ENCODE measurements around the gene ADAM8.

The ADAM8 gene

GRCh38 chr10:133308421-133309099, 31.9 kb upstream of the ADAM8 start, which contains the start of the genes TUBGCP2 and ZNF511:
Gene TUBGCP2, minus strand, starts transcription at chr10:133308872. Its CDS starts 5,931 bp downstream, at chr10:133302941.
Gene ZNF511, plus strand, starts transcription at chr10:133308914. Its CDS starts 30 bp downstream, at chr10:133308944.
- peak; percentile 84 for DNase-seq (ENCODE audit: low read depth)

- DNase-seq (ENCODE audit: low read depth) = peak; percentile 45
Measured at GRCh38 chr10:133307776-133308420, 31.2 kb upstream of the ADAM8 start.

DNA sequence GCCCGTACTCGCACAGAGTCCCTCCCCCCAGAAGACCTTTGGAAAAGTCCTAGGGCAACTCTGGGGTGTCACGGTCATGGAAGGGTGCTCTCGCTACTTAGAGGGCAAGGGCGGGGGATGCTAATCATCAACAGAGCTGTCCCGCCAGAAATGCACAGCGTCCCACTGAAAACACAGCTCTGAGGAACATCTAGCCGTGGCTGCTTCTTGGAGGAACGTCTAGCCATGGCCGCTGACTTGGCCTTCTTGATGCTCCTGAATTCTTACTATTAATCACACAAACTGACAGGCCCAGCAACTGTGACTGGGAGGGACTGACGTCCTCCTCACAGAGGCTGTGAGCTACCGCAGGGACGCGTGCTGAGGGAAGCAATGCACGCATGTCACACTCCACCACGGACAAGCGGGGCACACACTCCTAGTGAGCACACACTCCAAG, 30.3 kb upstream of the ADAM8 start:
- no peak for DNase-seq (ENCODE audit: low read depth)

DNA sequence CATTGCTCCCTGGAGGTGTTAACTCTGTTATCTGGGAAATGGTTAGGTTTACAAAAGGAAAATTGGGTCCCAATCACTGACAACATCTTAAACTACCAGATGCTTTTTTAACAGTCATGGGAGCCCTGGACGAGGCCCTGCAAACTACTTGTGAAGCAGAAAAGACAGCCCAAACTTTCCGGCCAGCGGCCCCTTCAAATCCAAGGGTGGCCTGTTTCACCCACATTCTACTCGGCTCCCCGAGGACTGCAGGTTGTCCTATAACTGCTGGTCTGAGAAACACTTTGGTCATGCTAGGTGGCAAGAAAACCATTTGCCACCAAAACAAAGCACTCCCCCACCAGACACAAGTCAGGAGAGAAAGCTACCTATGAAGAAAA, 29.4 kb upstream of the ADAM8 start:
- DNase-seq (ENCODE audit: low read depth) = no peak

GRCh38 chr10:133303206-133303605, 26.5 kb upstream of the ADAM8 start:
- no peak for DNase-seq (ENCODE audit: low read depth)

DNA sequence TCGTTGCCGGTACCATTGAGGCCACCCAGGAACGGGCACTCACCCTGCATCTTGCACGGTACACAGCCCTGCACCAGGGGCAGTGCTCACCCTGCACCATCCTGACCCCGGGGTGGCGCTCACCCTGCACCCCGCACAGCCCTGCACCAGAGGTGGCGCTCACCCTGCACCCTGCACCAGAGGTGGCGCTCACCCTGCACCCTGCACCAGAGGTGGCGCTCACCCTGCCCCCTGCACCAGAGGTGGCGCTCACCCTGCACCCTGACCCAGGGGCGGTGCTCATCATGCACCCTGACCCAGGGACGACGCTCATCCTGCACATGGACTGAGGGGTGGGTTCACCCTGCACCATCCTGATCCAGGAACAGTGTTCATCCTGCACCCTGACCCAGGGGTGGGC, 25.6 kb upstream of the ADAM8 start:
- DNase-seq (ENCODE audit: low read depth) = no peak

DNA sequence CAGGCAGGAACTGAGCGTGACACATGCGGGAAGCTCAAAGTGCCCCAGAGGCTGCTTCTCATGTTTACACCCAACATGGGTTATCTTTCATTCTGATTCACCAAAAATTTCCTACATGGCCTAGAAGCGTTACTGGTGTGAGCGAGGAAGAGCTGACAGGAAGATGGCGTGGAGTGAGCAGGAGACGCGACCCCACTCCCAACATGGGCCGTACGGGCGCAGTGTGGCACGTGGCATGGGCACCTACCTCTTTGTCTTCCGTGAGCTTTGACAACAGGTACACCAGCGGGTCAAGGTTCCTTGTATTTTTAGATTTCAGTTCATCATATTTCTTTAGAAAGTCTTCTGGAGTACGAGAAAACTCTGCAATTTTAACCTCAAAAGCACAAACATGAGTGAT, 23.1 kb upstream of the ADAM8 start:
- DNase-seq (ENCODE audit: low read depth) = no peak

DNA sequence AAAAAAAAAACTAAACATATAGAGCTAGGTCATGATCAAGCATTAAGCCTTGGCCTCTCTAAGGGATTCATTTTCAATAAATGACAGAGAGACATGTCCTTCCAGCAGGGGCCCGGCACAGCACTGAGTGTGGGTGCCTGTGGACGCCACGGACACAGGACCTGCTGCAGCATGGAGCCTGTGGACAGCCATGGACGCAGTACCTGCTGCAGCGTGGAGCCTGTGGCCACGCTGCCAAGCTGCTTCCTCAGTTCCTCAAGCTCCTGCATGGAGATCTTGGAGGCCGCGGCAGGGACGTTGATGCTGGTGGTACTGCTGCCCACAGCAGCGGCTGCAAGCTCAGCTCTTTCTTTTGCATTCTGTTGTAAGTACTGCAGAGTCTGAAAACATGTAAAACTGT, 22.6 kb upstream of the ADAM8 start:
- no peak for DNase-seq (ENCODE audit: low read depth)

DNA sequence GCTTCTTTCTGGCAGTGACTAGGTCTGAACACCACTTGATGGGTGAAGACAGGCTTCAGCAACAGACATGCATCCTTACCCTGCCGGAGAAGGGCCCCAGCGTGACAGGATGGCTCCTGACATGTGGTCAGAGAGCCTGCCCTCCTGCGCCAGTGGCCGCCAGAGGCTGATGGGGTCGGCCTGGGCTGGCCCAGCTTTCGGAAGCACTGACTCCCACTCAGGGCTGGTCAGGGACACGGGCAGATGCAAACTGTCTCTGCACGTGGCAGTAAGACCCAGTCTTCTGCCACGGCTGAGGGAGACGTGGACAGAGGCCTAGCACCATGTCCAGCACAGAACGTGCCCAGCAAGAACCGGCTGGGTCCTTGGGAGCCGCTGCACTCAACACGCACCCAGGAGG, 21.8 kb upstream of the ADAM8 start:
- no peak for DNase-seq (ENCODE audit: low read depth)

GRCh38 chr10:133297504-133297903, 20.8 kb upstream of the ADAM8 start:
- no peak for DNase-seq (ENCODE audit: low read depth)

GRCh38 chr10:133295426-133296320, 19.0 kb upstream of the ADAM8 start:
- no peak for DNase-seq (ENCODE audit: low read depth)

- no peak for DNase-seq (ENCODE audit: low read depth)
Measured at GRCh38 chr10:133294189-133294588, 17.5 kb upstream of the ADAM8 start.

DNA sequence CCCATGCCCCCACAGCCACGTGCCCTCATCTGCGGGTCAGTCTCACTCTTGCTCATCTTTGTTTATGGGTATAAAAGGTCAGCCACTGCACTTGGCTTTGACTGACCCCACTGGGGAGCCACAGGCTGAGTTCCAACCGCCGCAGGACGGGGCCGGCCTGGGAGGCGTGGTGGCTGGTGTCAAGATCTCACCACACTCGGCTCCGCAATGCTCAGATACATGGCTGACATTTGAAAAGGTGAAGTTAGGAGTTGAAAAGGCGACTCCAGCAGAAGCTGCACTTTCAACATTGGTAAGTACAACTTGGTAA, 17.1 kb upstream of the ADAM8 start:
- DNase-seq (ENCODE audit: low read depth) = no peak

DNA sequence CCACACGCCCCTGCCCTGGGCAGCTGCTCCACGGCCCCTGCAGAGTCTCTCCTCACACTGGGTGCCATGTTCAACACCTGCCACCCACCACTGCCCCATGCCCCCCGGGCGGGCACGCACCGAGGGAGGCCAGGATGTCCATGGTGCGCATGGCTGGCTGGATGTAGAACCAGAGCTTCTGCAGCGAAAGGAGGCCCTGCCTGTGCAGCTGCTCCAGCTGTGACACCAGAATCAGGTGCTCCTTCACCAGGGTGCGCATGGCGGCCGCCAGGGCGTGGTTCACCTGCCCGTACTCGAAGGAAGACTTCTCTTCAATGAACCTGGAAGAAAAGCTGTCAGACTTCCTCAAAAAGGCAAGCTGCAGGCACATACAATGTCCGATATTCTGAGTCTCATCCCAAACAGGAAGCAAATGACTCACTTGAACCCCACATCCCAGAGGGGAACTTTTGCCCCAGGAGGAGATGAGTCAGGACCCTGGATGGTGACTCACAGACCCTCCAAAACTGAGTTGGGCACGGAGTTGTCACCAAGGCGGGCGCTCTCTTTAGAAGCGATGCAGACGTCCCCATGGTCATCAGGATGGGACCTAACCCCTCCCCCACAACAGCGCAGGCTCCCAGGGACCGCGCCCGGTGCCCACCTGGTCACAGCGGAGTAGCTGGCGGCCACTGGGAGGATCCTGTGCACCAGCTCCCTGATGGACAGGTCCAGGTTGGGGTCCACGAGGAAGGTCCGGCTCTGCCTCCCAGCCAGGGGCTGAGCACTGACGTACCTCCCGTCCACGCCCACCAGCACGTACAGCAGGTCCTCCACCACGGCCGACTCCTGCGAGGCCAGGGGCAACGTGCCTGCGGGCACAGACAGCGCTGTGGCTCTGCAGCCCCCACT, 16.5 kb upstream of the ADAM8 start:
- DNase-seq (ENCODE audit: low read depth) = no peak

GRCh38 chr10:133289761-133290160, 13.1 kb upstream of the ADAM8 start:
- no peak for DNase-seq (ENCODE audit: low read depth)

DNA sequence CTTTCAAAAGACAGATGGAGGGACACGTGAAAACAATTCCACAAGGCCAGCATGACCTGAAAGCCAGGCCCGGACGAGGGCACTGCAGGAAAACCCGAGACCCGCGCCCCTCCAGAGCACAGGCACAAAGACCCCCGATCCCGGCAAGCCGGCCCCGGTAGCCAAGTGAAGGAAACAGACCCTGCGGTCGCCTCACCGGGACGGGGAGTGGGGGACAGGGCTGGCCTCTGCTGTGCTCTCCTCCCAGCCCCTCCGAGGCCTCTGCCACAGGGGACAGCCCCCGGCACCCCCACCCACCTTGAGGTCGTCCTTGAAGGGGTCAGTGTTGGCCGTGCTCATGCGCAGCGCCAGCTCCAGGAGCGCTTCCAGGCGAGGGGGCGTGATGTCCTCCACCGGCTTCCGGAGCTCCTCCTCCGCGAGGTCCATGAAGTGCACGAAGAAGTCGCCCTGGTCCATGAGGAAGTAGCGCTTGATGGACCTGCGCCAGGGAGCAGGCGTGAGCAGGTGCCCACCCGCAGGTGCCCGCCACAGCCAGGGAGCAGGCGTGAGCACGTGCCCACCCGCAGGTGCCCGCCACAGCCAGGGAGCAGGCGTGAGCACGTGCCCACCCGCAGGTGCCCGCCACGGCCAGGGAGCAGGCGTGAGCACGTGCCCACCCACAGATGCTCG, 11.3 kb upstream of the ADAM8 start:
- no peak for DNase-seq (ENCODE audit: low read depth)

DNA sequence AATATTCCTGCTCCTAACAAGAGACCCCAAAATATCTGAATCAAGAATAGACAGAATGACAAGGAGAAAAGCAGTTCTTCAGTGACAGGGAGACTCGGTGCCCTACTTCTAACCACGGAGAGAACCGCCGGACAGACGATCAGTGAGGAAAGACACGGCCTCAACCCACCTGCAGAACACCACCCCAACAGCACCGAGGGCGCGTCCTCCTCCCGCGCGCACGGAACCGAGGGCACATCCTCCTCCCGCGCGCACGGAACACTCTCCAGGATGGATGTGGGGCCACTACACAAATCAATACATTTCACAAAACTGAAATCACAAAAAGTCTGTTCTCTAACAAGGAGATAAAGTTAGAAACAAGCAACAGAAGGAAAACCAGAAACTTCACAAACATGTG, 9.7 kb upstream of the ADAM8 start:
- no peak for DNase-seq (ENCODE audit: low read depth)

DNA sequence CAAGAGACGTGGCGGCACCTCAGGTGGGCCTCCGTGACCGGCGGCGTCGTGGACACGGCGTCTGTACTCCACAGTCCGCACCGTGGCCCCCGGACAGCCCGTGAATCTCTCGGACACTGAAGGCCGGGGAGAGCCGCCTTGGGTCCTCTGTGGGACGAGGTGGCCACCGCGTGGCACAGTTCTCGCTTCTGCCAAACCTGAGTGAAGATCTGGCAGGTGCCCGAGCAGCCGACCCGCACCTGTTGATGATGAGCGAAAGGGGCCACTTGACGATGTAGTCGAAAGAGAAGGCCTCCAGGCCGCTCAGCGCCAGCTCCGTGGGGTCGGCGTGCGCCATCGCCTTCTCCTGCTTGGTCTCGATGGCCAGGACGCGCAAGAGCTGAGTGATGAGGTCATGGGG, 8.5 kb upstream of the ADAM8 start:
- DNase-seq (ENCODE audit: low read depth) = no peak

GRCh38 chr10:133283931-133284330, 7.3 kb upstream of the ADAM8 start:
- no peak for DNase-seq (ENCODE audit: low read depth)

DNA sequence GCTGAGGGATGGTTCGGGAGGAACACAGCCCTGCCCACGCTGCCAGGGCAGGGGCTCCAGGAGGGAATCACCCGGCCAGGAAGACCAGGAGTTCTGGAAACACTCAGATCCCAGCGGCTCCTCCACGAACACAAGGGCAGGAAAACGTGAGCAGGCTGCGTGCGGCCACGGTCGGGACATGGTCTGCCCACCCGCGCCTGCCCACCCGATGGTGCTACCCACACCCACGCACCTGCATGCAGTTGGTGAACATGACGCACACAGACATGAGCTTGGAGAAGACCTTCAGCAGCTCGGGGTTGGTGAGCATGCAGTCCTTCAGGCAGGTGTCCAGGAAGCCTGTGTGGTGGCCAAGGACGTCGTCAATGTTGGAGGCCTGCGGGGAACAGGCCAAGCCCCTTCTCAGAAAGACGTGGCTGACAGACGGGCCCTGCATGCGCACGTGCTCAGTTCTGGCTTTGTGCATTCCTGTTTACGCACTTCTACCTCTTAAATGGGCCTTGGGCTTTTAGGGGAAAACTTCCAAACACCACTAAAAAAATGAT, 6.2 kb upstream of the ADAM8 start:
- no peak for DNase-seq (ENCODE audit: low read depth)
